Measurements from ENCODE around the gene LENG9. TPM values are rescaled to one million over a fixed set of nuclear protein-coding genes. Genes with fewer than 3 reads are reported as not detected.

LENG9 gene
- total and polyA plus RNA-seq, 2 of the 13 experiments (the other 11 are each of a cell fraction or from before 2014, with no cell fraction given), result 0.75 to 2.9 TPM

GRCh38 chr19:54414156-54414555 lies 49.4 kb downstream of the LENG9 start:
- ChIA-PET CTCF (ENCODE audit: low intra/inter-chr PET ratio, low total read pairs) (no interaction called here), POLR2A (no interaction called here)
- intact Hi-C loops (cut with micrococcal nuclease; ENCODE audit: unreplicated experiment) (no loop called here), in situ Hi-C loops (cut with HindIII; ENCODE audit: extremely low pct_ligation_motif_present, low pct_unique_long_range_greater_than_20kb) (no loop called here)
- no peak overlapping the region for H3K27ac ChIP-seq (ENCODE audit: extremely low read length, insufficient read depth, low read length)
- 60% methylated on average over 4 of the region's 4 CpGs for WGBS (ENCODE audit: low lambda C conversion rate)
- FAIRE-seq, result no peak
- H4K20me1 ChIP-seq (ENCODE audit: insufficient read depth, low read length), result no peaks in the 10 kb centered on the region
- no TSS peak for BruUV-seq (replicated peaks)
- H3K36me3 ChIP-seq (replicated peaks in 1 of 2; ENCODE audit: control insufficient read depth in 1 of 2, insufficient read depth in 2 of 2, low read length in 2 of 2), result no peaks in the 10 kb centered on the region
- H3K4me3 ChIP-seq (replicated peaks in 1 of 3; ENCODE audit: insufficient read depth in 1 of 3, low read depth in 2 of 3, low read length in 3 of 3), result no peak overlapping the region
- TF ChIP-seq ATF7 (IDR thresholded peaks at IDR 0.05), result peak; percentile 84
- no peak for TF ChIP-seq ATF7 (CRISPR knock-in tag; IDR thresholded peaks at IDR 0.05)
- TF ChIP-seq ZSCAN22 (CRISPR knock-in tag; IDR thresholded peaks at IDR 0.05), result no peak
- no peak for TF ChIP-seq ARHGAP35 (CRISPR knock-in tag; IDR thresholded peaks at IDR 0.05; ENCODE audit: borderline replicate concordance)
- no peak for TF ChIP-seq RNF2 (conservative IDR thresholded peaks at IDR 0.05; ENCODE audit: low read depth)
- TF ChIP-seq CREB1 (IDR thresholded peaks at IDR 0.05), result peak; percentile 94
- no peak for TF ChIP-seq CREB1 (CRISPR knock-in tag; IDR thresholded peaks at IDR 0.05)
- TF ChIP-seq CEBPB (IDR thresholded peaks at IDR 0.05; ENCODE audit: borderline replicate concordance, low read depth, low read length), result no peak
- no peak for DNase-seq (ENCODE audit: low spot score)
- no peak overlapping the region for H3K9ac ChIP-seq (ENCODE audit: insufficient read depth, low read depth, low read length)
- H3K9me3 ChIP-seq (ENCODE audit: low read length), result no peaks in the 10 kb centered on the region
- no peak overlapping the region for H2AFZ ChIP-seq (ENCODE audit: low read length)
- ATAC-seq, result no peak
- H3K27me3 ChIP-seq (ENCODE audit: control insufficient read depth in 1 of 2, insufficient read depth in 2 of 2, low read length in 2 of 2), result no peaks in the 10 kb centered on the region
- no peaks in the 10 kb centered on the region for H3K79me2 ChIP-seq (ENCODE audit: insufficient read depth, low read length)
- H3K4me1 ChIP-seq (ENCODE audit: insufficient read depth, low read length), result peaks cover 40% of the 10 kb centered on the region
- no peak overlapping the region for H3K4me2 ChIP-seq (ENCODE audit: low read depth, low read length)

GRCh38 chr19:54412877-54413276 lies 50.7 kb downstream of the LENG9 start:
- Histone ChIP-seq H3K79me2 (ENCODE audit: insufficient read depth, low read length) (no peaks in the 10 kb centered on the region), H3K4me3 (replicated peaks in 1 of 3; ENCODE audit: insufficient read depth in 1 of 3, low read depth in 2 of 3, low read length in 3 of 3) (no peak overlapping the region), H3K9me3 (ENCODE audit: low read length) (no peaks in the 10 kb centered on the region), H3K4me2 (ENCODE audit: low read depth, low read length) (no peak overlapping the region), H4K20me1 (ENCODE audit: insufficient read depth, low read length) (no peaks in the 10 kb centered on the region), H2AFZ (ENCODE audit: low read length) (no peak overlapping the region), H3K27me3 (ENCODE audit: control insufficient read depth in 1 of 2, insufficient read depth in 2 of 2, low read length in 2 of 2) (no peaks in the 10 kb centered on the region), H3K27ac (ENCODE audit: extremely low read length, insufficient read depth, low read length) (no peak overlapping the region), H3K9ac (ENCODE audit: insufficient read depth, low read depth, low read length) (no peak overlapping the region), H3K4me1 (ENCODE audit: insufficient read depth, low read length) (peaks cover 27% of the 10 kb centered on the region), H3K36me3 (replicated peaks in 1 of 2; ENCODE audit: control insufficient read depth in 1 of 2, insufficient read depth in 2 of 2, low read length in 2 of 2) (no peaks in the 10 kb centered on the region)
- BruUV-seq (replicated peaks), result no TSS peak
- DNase-seq (ENCODE audit: low spot score) (no peak), FAIRE-seq (no peak), ATAC-seq (no peak)
- in situ Hi-C loops (cut with HindIII; ENCODE audit: extremely low pct_ligation_motif_present, low pct_unique_long_range_greater_than_20kb), result no loop called here
- ChIA-PET CTCF (ENCODE audit: low intra/inter-chr PET ratio, low total read pairs) (no interaction called here), POLR2A (no interaction called here)
- WGBS (ENCODE audit: low lambda C conversion rate), result 1% methylated on average over 4 of the region's 4 CpGs
- TF ChIP-seq ATF4 (CRISPR knock-in tag; IDR thresholded peaks at IDR 0.05) (peak in 1 of 2 experiments; percentile 29; a peak in 1 of 4 replicates), MATR3 (CRISPR knock-in tag; IDR thresholded peaks at IDR 0.05) (no peak), ZNF12 (CRISPR knock-in tag; IDR thresholded peaks at IDR 0.05) (peak; percentile 93)
- intact Hi-C loops (cut with micrococcal nuclease; ENCODE audit: unreplicated experiment), result no loop called here

Small RNA genes within 50 kb of the gene (small RNA-seq; reads per million reads assigned to genes)
- gene AC245884.3 (ENCODE audit: insufficient read depth in 2 of 3, insufficient read length in 3 of 3, low read depth in 2 of 3, low replicate concordance in 1 of 3), result 0 reads per million in 3 experiments

Other genes starting within 250 kb of the LENG9 start
- not detected in 2 replicates for gene LILRB3, start 240.8 kb downstream of the LENG9 start, total RNA-seq (2016; rRNA removed; fragmentation: Illumina TruSeq; extraction: Trizol)
- 0.10 and 0.22 TPM in 2 replicates for gene LILRB3, start 240.8 kb downstream of the LENG9 start, polyA plus RNA-seq (2011; rRNA removed)
- gene LILRA6, start 221.0 kb downstream of the LENG9 start, total RNA-seq (2016; rRNA removed; fragmentation: Illumina TruSeq; extraction: Trizol), result not detected in 2 replicates
- gene LILRA6, start 221.0 kb downstream of the LENG9 start, polyA plus RNA-seq (2011; rRNA removed), result not detected in 2 replicates
- gene LILRB5, start 206.5 kb downstream of the LENG9 start, total RNA-seq (2016; rRNA removed; fragmentation: Illumina TruSeq; extraction: Trizol), result not detected in 2 replicates
- gene LILRB5, start 206.5 kb downstream of the LENG9 start, polyA plus RNA-seq (2011; rRNA removed), result not detected in 2 replicates
- not detected in 2 replicates for gene LILRB2, start 182.7 kb downstream of the LENG9 start, total RNA-seq (2016; rRNA removed; fragmentation: Illumina TruSeq; extraction: Trizol)
- gene LILRB2, start 182.7 kb downstream of the LENG9 start, polyA plus RNA-seq (2011; rRNA removed), result not detected in 2 replicates
- not detected in 2 replicates for gene LILRA5, start 150.6 kb downstream of the LENG9 start, total RNA-seq (2016; rRNA removed; fragmentation: Illumina TruSeq; extraction: Trizol)
- not detected in 2 replicates for gene LILRA5, start 150.6 kb downstream of the LENG9 start, polyA plus RNA-seq (2011; rRNA removed)
- gene LILRA4, start 124.6 kb downstream of the LENG9 start, total RNA-seq (2016; rRNA removed; fragmentation: Illumina TruSeq; extraction: Trizol), result not detected in 2 replicates
- 0.07 and 0.72 TPM in 2 replicates for gene LILRA4, start 124.6 kb downstream of the LENG9 start, polyA plus RNA-seq (2011; rRNA removed)
- 0.70 and 1.2 TPM in 2 replicates for gene LAIR1, start 98.8 kb downstream of the LENG9 start, total RNA-seq (2016; rRNA removed; fragmentation: Illumina TruSeq; extraction: Trizol)
- 0.75 and 1.1 TPM in 2 replicates for gene LAIR1, start 98.8 kb downstream of the LENG9 start, polyA plus RNA-seq (2011; rRNA removed)
- 10.6 and 19.9 TPM in 2 replicates for gene TTYH1, start 48.3 kb downstream of the LENG9 start, total RNA-seq (2016; rRNA removed; fragmentation: Illumina TruSeq; extraction: Trizol)
- gene TTYH1, start 48.3 kb downstream of the LENG9 start, polyA plus RNA-seq (2011; rRNA removed), result 6.9 and 8.9 TPM in 2 replicates
- 5.8 and 14.3 TPM in 2 replicates for gene LENG8, start 14.6 kb downstream of the LENG9 start, total RNA-seq (2016; rRNA removed; fragmentation: Illumina TruSeq; extraction: Trizol)
- gene LENG8, start 14.6 kb downstream of the LENG9 start, polyA plus RNA-seq (2011; rRNA removed), result 38.3 and 41.9 TPM in 2 replicates
- gene CDC42EP5, start 9.5 kb upstream of the LENG9 start, total RNA-seq (2016; rRNA removed; fragmentation: Illumina TruSeq; extraction: Trizol), result 0.83 and 1.6 TPM in 2 replicates
- gene CDC42EP5, start 9.5 kb upstream of the LENG9 start, polyA plus RNA-seq (2011; rRNA removed), result 0.34 and 0.41 TPM in 2 replicates
- gene LAIR2, start 39.1 kb upstream of the LENG9 start, total RNA-seq (2016; rRNA removed; fragmentation: Illumina TruSeq; extraction: Trizol), result 0.76 and 1.3 TPM in 2 replicates
- 1.9 and 3.6 TPM in 2 replicates for gene LAIR2, start 39.1 kb upstream of the LENG9 start, polyA plus RNA-seq (2011; rRNA removed)
- gene LILRA2, start 110.0 kb upstream of the LENG9 start, total RNA-seq (2016; rRNA removed; fragmentation: Illumina TruSeq; extraction: Trizol), result not detected in 2 replicates
- 0.53 and 1.1 TPM in 2 replicates for gene LILRA2, start 110.0 kb upstream of the LENG9 start, polyA plus RNA-seq (2011; rRNA removed)
- gene LILRA1, start 129.9 kb upstream of the LENG9 start, total RNA-seq (2016; rRNA removed; fragmentation: Illumina TruSeq; extraction: Trizol), result not detected in 2 replicates
- not detected in 2 replicates for gene LILRA1, start 129.9 kb upstream of the LENG9 start, polyA plus RNA-seq (2011; rRNA removed)
- not detected in 2 replicates for gene LILRB1, start 166.7 kb upstream of the LENG9 start, total RNA-seq (2016; rRNA removed; fragmentation: Illumina TruSeq; extraction: Trizol)
- gene LILRB1, start 166.7 kb upstream of the LENG9 start, polyA plus RNA-seq (2011; rRNA removed), result not detected in 2 replicates
- not detected in 2 replicates for gene LILRB4, start 199.2 kb upstream of the LENG9 start, total RNA-seq (2016; rRNA removed; fragmentation: Illumina TruSeq; extraction: Trizol)
- not detected in 2 replicates for gene LILRB4, start 199.2 kb upstream of the LENG9 start, polyA plus RNA-seq (2011; rRNA removed)

All from HepG2 (cell line).